ENCODE results near the gene FAM229B. TPM values are rescaled to one million over a fixed set of nuclear protein-coding genes. Genes with fewer than 3 reads are reported as not detected.
A peak's percentile ranks its signal among the peaks of the same experiment; 100 is the strongest.

The FAM229B gene
- total and polyA plus RNA-seq, 2 experiments from 2014 or later, result 16.5 to 51.5 TPM

- peaks cover 23% of the 10 kb centered on the region for H3K36me3 ChIP-seq
- DNase-seq (ENCODE audit: low read depth in 1 of 2, low spot score in 1 of 2), result no peak
Observed at GRCh38 chr6:112081569-112081968, 5.8 kb upstream of the FAM229B start.

GRCh38 chr6:112085286-112086065, 1.9 kb upstream of the FAM229B start:
- DNase-seq (ENCODE audit: low read depth in 1 of 2, low spot score in 1 of 2), result peak in 1 of 2 donors; percentile 16
- Histone ChIP-seq H3K9me3 (ENCODE audit: low read depth) (no peaks in the 10 kb centered on the region), H3K4me3 (no peak overlapping the region), H3K4me1 (ENCODE audit: low read depth) (peaks cover 4% of the 10 kb centered on the region), H3K27ac (no peak overlapping the region), H3K27me3 (no peaks in the 10 kb centered on the region), H3K36me3 (peaks cover 4% of the 10 kb centered on the region)
- no peak for TF ChIP-seq CTCF (IDR thresholded peaks at IDR 0.05; ENCODE audit: low read depth, low read length)

More at GRCh38 chr6:112081569-112081968, 5.8 kb upstream of the FAM229B start:
- Histone ChIP-seq H3K4me1 (ENCODE audit: low read depth) (no peaks in the 10 kb centered on the region), H3K27me3 (no peaks in the 10 kb centered on the region), H3K9me3 (ENCODE audit: low read depth) (no peaks in the 10 kb centered on the region), H3K4me3 (no peak overlapping the region), H3K27ac (no peak overlapping the region)
- TF ChIP-seq CTCF (IDR thresholded peaks at IDR 0.05; ENCODE audit: low read depth, low read length), result no peak

GRCh38 chr6:112086744-112087135, 651 bp upstream of the FAM229B start:
- peak; percentile 25 for TF ChIP-seq CTCF (IDR thresholded peaks at IDR 0.05; ENCODE audit: low read depth, low read length)
- Histone ChIP-seq H3K4me1 (ENCODE audit: low read depth) (peaks cover 4% of the 10 kb centered on the region), H3K4me3 (peak overlapping the region; percentile 50), H3K36me3 (no peaks in the 10 kb centered on the region), H3K9me3 (ENCODE audit: low read depth) (no peaks in the 10 kb centered on the region), H3K27ac (peak overlapping the region; percentile 87), H3K27me3 (no peaks in the 10 kb centered on the region)
- DNase-seq (ENCODE audit: low read depth in 1 of 2, low spot score in 1 of 2), result peak; percentile 21 to 44

- no peak for DNase-seq (ENCODE audit: low read depth in 1 of 2, low spot score in 1 of 2)
- Histone ChIP-seq H3K4me3 (peak overlapping the region; percentile 50), H3K36me3 (no peaks in the 10 kb centered on the region), H3K27ac (peak overlapping the region; percentile 87), H3K9me3 (ENCODE audit: low read depth) (no peaks in the 10 kb centered on the region), H3K4me1 (ENCODE audit: low read depth) (peaks cover 4% of the 10 kb centered on the region), H3K27me3 (no peaks in the 10 kb centered on the region)
- no peak for TF ChIP-seq CTCF (IDR thresholded peaks at IDR 0.05; ENCODE audit: low read depth, low read length)
Observed at GRCh38 chr6:112087916-112088315, 525 bp downstream of the FAM229B start.

- no peaks in the 10 kb centered on the region for H3K9me3 ChIP-seq (ENCODE audit: low read depth)
- DNase-seq (ENCODE audit: low read depth in 1 of 2, low spot score in 1 of 2), result no peak
- H3K4me1 ChIP-seq (ENCODE audit: low read depth), result no peaks in the 10 kb centered on the region
- no peak overlapping the region for H3K4me3 ChIP-seq
- H3K27me3 ChIP-seq, result no peaks in the 10 kb centered on the region
- H3K36me3 ChIP-seq, result no peaks in the 10 kb centered on the region
- TF ChIP-seq CTCF (IDR thresholded peaks at IDR 0.05; ENCODE audit: low read depth, low read length), result no peak
- H3K27ac ChIP-seq, result no peak overlapping the region
Observed at GRCh38 chr6:112096901-112097300, 9.5 kb downstream of the FAM229B start.

Data from cardiac muscle cell (in vitro differentiated cells and primary cell).